NCI-H774 (cell line): ENCODE measurements around the gene KLHDC8A.
"Not testable (repeated sequence)": the region's sequence is repeated elsewhere in the genome, so short reads cannot be mapped to it uniquely, and the experiment has no call there.

Experiments used
- DNase-seq: peaks from one replicate; lab custom pipeline; 2025; lab: John Stamatoyannopoulos, UW

The KLHDC8A gene, protein sequence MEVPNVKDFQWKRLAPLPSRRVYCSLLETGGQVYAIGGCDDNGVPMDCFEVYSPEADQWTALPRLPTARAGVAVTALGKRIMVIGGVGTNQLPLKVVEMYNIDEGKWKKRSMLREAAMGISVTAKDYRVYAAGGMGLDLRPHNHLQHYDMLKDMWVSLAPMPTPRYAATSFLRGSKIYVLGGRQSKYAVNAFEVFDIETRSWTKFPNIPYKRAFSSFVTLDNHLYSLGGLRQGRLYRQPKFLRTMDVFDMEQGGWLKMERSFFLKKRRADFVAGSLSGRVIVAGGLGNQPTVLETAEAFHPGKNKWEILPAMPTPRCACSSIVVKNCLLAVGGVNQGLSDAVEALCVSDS

GRCh38 chr1:205356440-205357139, at the start of gene KLHDC8A:
Gene KLHDC8A, minus strand, starts transcription at chr1:205356922. Its CDS starts 13,318 bp downstream, at chr1:205343604.
- DNase-seq = no peak

- DNase-seq = not testable (repeated sequence)
Observed at GRCh38 chr1:205406252-205406651, 49.5 kb upstream of the KLHDC8A start.

DNA sequence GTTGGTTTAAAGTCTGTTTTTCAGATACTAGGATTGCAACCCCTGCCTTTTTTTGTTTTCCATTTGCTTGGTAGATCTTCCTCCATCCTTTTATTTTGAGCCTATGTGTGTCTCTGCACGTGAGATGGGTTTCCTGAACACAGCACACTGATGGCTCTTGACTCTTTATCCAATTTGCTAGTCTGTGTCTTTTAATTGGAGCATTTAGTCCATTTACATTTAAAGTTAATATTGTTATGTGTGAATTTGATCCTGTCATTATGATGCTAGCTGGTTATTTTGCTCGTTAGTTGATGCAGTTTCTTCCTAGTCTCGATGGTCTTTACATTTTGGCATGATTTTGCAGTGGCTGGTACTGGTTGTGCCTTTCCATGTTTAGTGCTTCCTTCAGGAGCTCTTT, 47.8 kb upstream of the KLHDC8A start:
- DNase-seq = not testable (repeated sequence)

GRCh38 chr1:205398586-205398985, 41.9 kb upstream of the KLHDC8A start:
- no peak for DNase-seq

DNA sequence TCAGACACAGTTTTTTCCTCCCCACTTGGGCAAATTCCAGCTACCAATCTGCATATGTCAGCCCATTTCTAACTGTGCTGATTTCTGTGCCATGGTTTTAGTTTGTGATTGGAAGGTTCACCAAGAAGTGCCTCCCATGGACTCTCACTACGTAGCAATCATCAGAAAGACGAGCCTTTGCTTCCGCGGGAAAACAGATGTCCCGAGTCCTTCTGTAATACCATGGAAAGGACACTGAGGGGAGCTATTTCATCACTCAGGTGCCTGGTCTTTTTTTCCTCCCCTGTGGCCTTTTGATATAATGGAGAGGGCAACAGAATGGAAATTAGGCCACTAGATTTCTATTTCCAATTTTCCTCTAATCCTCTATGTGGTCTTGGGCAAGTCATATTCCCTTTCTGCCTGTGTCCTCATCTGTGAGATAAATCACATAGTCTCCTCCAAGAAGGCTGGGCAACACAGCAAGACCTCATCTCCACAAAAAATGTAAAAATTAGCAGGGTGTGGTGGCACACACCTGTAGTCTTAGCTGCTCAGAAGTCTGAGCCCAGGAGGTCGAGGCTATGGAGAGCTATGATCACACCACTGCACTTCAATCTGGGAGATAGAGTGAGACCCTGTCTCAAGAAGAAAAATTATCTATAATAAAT, 40.4 kb upstream of the KLHDC8A start:
- DNase-seq = peak; percentile 79

DNA sequence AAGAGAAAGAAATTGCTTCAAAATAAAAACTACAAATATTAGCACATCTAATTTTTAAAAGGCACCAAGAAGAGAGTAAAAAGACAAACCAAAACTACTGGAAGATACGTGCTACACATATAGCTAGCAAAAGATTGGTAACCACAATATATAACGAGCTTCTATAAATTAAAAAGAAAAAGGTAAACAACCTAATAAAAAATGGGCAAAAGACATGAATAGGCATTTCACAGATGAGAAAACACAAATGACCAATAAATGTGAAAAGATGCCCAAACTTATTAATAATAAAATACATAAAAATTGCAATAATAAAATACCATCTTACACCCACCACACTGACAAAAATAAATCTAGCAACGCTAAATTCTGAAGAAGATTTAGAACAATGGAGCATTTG, 38.9 kb upstream of the KLHDC8A start:
- no peak for DNase-seq

DNA sequence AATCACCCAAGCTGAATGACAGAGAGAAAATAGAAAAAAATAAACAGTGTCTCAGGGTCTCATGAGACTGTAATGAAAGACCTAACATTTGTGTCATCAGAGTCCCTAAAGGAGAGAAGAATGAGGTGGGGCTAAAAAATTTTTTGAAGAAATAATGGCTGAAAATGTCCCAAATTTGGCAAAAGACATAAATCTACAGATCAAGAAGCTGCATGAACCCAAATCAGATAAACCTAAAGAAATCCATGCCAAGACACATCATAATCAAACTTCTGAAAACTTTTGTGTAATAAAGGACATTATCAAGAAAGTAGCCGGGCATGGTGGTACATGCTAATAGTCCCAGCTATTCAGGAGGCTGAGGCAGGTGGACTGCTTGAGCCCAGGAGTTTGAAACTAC, 35.9 kb upstream of the KLHDC8A start:
- no peak for DNase-seq

DNA sequence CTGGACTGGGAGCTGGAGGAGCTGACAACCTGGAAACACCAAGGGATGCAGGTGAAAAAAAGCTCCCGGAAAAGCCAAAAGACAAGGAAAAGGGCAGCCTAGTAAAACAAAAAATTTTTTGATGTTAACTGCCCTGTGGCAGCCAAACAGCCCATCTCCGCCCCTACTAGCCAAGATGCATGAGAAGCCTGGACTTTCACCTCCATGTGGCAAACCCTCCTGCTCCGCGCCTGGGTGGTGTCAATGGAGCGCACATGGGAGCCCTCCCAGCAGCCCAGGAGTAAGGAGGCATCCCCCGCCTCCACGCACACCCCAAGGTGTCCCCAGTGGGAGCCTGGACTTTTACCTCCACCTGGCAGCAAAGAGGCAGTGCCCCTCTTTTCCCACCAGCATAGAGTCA, 34.7 kb upstream of the KLHDC8A start:
- no peak for DNase-seq

GRCh38 chr1:205387845-205388244, 31.1 kb upstream of the KLHDC8A start:
- no peak for DNase-seq

DNA sequence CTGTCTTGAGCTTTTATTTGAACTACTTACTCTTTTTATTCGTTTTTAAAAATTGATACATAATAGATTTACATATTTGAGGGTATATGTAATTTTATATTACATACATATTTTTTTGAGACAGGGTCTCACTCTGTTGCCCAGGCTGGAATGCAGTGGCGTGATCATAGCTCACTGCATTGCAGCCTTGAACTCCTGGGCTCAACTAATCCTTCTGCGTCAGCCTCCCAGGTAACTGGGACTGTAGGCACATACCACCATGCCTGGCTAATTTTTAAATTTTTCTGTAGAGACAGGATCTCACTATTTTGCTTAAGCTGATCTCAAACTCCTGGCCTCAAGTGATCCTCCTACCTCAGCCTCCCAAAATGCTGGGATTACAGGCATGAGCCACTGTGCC, 26.3 kb upstream of the KLHDC8A start:
- not testable (repeated sequence) for DNase-seq

GRCh38 chr1:205382561-205382960, 25.8 kb upstream of the KLHDC8A start:
- no peak for DNase-seq

DNA sequence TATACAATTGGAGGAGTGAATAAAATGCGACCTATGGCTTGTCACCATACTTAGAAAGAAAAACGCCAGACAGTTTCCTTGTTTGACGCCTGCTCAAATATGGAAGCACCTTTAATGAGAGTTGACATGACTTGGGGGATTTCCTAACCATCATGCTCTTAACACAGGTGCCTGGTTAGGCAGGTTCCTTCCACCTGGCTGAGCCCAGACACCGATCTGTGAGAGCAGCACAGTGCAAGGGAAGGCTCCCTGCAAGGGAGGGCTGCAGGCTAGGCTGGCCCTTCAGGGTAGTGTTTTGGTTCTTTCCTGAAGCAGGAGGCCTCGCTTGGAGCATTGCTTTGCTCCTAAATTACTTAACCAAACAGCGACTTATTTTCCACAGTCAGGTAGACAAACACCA, 24.6 kb upstream of the KLHDC8A start:
- no peak for DNase-seq

- no peak for DNase-seq
Observed at GRCh38 chr1:205380882-205381281, 24.2 kb upstream of the KLHDC8A start.

DNA sequence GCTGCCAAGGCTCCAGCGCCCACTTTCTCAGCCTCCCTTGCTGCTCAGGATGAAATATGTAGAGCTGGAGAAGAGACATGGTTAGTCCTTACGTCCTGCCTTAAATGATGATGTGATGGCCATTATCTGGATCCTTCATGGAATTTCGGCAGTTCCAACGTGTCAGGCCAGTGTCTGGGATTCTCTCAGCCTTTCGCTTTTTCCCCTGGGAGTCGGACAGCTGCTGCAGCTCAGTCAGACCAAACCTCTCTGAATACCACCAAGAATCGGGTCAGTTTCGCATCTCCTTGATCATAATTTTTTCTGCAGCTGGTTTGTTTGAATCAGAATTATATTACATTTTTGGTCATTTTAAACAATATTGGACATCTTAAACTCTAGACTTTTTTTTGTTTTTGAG, 22.3 kb upstream of the KLHDC8A start:
- DNase-seq = no peak

GRCh38 chr1:205377355-205377754, 20.6 kb upstream of the KLHDC8A start:
- no peak for DNase-seq

DNA sequence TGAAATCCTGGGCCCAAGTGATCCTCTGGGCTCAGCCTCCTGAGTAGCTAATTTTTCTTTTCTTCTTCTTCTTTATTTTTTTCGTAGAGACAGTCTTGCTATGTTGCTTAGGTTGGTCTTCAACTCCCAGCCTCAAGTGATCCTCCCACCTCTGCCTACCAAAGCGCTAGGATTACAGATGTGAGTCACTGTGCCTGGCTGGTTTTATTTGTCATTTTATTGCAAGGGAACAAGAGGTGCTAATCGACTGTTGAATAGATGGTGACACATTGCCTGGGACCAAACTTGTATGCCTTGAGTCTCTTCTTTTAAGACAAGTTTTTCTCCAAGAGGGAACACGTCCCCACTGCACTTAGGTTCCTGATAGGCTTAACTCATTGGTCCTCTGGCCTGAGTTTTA, 20.0 kb upstream of the KLHDC8A start:
- DNase-seq = no peak

DNA sequence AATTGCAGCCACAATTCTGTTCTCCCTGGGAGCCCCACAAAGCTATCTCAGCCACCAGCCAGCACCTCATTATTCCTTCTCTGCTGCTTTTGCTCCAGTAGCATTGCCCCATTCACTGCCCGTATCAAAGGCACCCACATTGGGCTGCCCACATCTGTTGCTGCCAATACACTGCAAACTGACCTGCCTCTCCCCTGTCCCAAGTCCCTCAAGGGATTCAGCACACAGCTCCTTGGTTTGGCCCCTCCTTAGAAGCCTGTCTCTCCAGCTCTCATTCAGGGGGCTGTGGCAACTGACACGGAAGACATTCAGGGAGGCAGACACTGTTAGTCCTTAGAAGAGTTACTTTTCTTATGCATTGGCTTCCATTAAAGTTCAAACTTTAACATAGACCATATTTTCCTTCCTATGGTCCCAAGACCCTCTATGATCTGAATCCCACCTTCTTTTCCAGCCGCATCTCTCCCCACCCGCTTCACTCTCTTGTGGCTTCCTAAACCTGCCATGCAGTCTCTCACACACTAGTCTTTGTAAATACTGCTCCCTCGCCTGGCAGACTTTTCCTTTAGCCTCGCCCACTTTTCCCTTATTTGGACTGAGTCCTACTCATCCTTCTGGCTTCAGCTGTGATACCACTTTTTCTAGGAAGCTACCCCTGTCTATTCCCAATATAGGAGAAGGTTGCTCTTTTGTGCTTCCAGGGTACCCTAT, 19.3 kb upstream of the KLHDC8A start:
- DNase-seq = peak; percentile 26

GRCh38 chr1:205374210-205375078, 17.7 kb upstream of the KLHDC8A start:
- no peak for DNase-seq

DNA sequence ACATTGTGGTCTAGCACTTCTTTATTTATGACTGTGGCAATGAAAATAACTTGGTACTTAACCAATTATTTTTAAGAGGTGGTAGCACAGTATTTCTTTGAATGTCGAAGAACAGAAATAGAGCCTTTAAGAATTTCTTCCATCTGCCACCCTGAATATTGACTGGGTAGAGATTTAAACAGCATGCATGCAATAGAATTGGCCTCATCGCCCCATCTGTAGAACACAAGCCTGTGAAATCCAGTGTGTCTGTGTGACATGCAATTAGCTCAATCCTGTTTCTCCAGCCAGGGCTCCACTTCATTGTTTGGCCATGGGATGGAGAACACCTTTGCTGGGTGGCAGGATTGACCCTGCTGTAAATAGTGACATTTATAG, 17.1 kb upstream of the KLHDC8A start:
- DNase-seq = no peak

GRCh38 chr1:205373022-205373797, 16.5 kb upstream of the KLHDC8A start:
- DNase-seq = no peak
